ENCODE measurements around the gene DEPDC5. TPM values are rescaled to one million over a fixed set of nuclear protein-coding genes. Genes with fewer than 3 reads are reported as not detected.

Gene DEPDC5
- total RNA-seq, 1 donor from 2014 or later: 14.8 TPM

- peaks cover 6% of the 10 kb centered on the region for H3K4me1 Mint-ChIP-seq (ENCODE audit: low read depth)
- no peak overlapping the region for H3K4me3 Mint-ChIP-seq (ENCODE audit: unreplicated experiment)
- no peaks in the 10 kb centered on the region for H3K27me3 Mint-ChIP-seq (ENCODE audit: low read depth)
- no peaks in the 10 kb centered on the region for H3K9me3 Mint-ChIP-seq (ENCODE audit: low read depth)
- peaks cover 34% of the 10 kb centered on the region for H3K36me3 Mint-ChIP-seq (ENCODE audit: low read depth)
- DNase-seq (ENCODE audit: low spot score): no peak
- no peak for TF ChIP-seq CTCF (IDR thresholded peaks at IDR 0.05)
- H3K27ac Mint-ChIP-seq (ENCODE audit: unreplicated experiment): no peak overlapping the region
Measured at GRCh38 chr22:31850135-31850534, 96.3 kb downstream of the DEPDC5 start.

- TF ChIP-seq CTCF (IDR thresholded peaks at IDR 0.05): no peak
- peaks cover 6% of the 10 kb centered on the region for H3K4me1 Mint-ChIP-seq (ENCODE audit: low read depth)
- DNase-seq (ENCODE audit: low spot score): no peak
- no peaks in the 10 kb centered on the region for H3K27me3 Mint-ChIP-seq (ENCODE audit: low read depth)
- no peak overlapping the region for H3K4me3 Mint-ChIP-seq (ENCODE audit: unreplicated experiment)
- peaks cover 18% of the 10 kb centered on the region for H3K36me3 Mint-ChIP-seq (ENCODE audit: low read depth)
- no peaks in the 10 kb centered on the region for H3K9me3 Mint-ChIP-seq (ENCODE audit: low read depth)
- no peak overlapping the region for H3K27ac Mint-ChIP-seq (ENCODE audit: unreplicated experiment)
Measured at GRCh38 chr22:31852691-31853421, 99.0 kb downstream of the DEPDC5 start.

DNA sequence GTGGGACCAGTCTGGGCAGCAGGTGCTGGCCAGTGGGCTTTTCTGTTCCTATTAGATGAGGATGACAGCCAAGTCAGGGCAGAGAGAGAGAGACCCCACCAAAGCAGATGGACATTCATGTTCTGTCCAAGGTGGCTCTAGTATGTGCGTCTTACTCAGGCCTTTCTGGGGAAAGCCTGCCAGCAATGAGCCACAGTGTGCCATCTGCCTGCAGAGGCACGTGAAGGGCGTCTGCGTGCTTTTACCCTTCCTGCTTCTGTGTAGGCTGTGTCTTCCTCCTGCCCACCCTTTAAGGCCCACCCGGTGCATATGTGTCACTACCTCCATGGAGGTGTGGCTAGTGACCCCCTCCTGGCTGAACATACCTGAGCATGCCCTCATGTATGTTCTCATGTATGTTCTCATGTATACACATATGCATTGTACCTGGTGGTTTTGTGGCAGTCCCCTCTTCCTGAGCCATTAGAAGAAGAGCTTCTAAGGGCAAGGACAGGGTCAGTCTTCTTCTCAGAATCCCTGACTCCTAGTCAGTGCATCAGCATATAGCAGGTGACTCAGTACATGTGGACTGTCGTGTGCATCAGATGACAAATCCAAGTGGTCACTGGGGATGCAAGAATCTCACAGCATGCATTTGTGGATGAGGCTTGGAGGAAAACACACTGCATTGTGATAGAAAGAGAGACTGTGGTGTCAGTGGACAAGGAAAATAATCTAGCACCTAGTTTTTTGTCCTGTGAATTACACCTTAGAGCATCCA lies 100.1 kb downstream of the DEPDC5 start:
- TF ChIP-seq CTCF (IDR thresholded peaks at IDR 0.05): no peak
- peaks cover 12% of the 10 kb centered on the region for H3K36me3 Mint-ChIP-seq (ENCODE audit: low read depth)

GRCh38 chr22:31857247-31857646 lies 103.4 kb downstream of the DEPDC5 start:
- peaks cover 6% of the 10 kb centered on the region for H3K4me1 Mint-ChIP-seq (ENCODE audit: low read depth)
- no peaks in the 10 kb centered on the region for H3K9me3 Mint-ChIP-seq (ENCODE audit: low read depth)
- H3K27me3 Mint-ChIP-seq (ENCODE audit: low read depth): no peaks in the 10 kb centered on the region
- peaks cover 9% of the 10 kb centered on the region for H3K36me3 Mint-ChIP-seq (ENCODE audit: low read depth)
- no peak for DNase-seq (ENCODE audit: low spot score)
- no peak for TF ChIP-seq CTCF (IDR thresholded peaks at IDR 0.05)
- no peak overlapping the region for H3K4me3 Mint-ChIP-seq (ENCODE audit: unreplicated experiment)
- H3K27ac Mint-ChIP-seq (ENCODE audit: unreplicated experiment): no peak overlapping the region

More for the DNA sequence above, 100.1 kb downstream of the DEPDC5 start:
- Mint-ChIP-seq H3K4me3 (ENCODE audit: unreplicated experiment) (no peak overlapping the region), H3K9me3 (ENCODE audit: low read depth) (no peaks in the 10 kb centered on the region), H3K4me1 (ENCODE audit: low read depth) (peaks cover 6% of the 10 kb centered on the region), H3K27ac (ENCODE audit: unreplicated experiment) (no peak overlapping the region), H3K27me3 (ENCODE audit: low read depth) (no peaks in the 10 kb centered on the region)
- DNase-seq (ENCODE audit: low spot score): no peak

DNA sequence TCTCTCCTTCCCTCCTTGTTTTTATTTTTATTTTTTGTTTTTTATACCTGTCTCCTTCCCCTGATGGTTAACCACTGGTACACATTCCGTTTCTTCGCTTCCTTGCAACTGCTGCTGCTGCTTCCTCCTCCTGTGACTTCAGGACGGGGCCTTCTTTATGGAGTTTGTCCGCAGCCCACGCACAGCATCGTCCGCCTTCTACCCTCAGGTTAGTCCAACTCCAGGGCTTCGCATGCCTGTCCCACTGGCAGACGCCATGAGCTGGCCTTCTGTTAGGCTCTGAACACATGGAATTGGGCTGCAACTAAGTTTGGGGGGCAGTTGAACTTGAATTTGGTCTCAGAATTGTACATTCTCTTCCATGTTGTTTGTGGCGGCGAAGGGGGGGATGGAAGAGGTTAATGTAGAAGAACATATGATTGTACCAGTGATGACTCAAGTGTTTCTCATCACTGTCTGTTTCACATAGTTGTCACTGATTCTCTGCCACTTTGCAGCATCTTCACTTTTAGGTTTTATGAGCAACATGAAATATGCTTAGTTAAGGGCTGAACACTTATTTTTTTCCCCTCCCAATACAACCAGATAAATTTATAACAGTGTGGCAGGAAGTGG lies 107.5 kb downstream of the DEPDC5 start:
- no peak for TF ChIP-seq CTCF (IDR thresholded peaks at IDR 0.05)
- Mint-ChIP-seq H3K9me3 (ENCODE audit: low read depth) (no peaks in the 10 kb centered on the region), H3K27me3 (ENCODE audit: low read depth) (no peaks in the 10 kb centered on the region), H3K36me3 (ENCODE audit: low read depth) (peaks cover 6% of the 10 kb centered on the region), H3K4me1 (ENCODE audit: low read depth) (no peaks in the 10 kb centered on the region), H3K4me3 (ENCODE audit: unreplicated experiment) (no peak overlapping the region), H3K27ac (ENCODE audit: unreplicated experiment) (no peak overlapping the region)
- no peak for DNase-seq (ENCODE audit: low spot score)

All from chondrocyte (in vitro differentiated cells).